DOHH2 (cell line): Measurements from ENCODE around the gene CST5.

Experiments used
- H3F3A ChIP-seq: fragments of 200-600 bp; sonication (generic), shearing (Covaris generic); 2 replicates; pipeline ENCODE4 v1.6.0; 2016; ENCODE audit warnings: antibody characterized with exemption, mild to moderate bottlenecking; ENCODE audit not compliant: control insufficient read depth, insufficient read depth
- H3K27ac ChIP-seq: fragments of 200-600 bp; sonication (generic); 2 replicates; pipeline ENCODE4 v1.5.1; 2014; ENCODE audit warnings: low read depth, mild to moderate bottlenecking, low read length, moderate library complexity
- H3K27me3 ChIP-seq: fragments of 200-600 bp; sonication (generic); 2 replicates; pipeline ENCODE4 v1.6.1; 2014; ENCODE audit warnings: mild to moderate bottlenecking, low read length, mixed read lengths; ENCODE audit not compliant: control insufficient read depth
- H3K36me3 ChIP-seq: fragments of 200-600 bp; sonication (generic); 2 replicates; pipeline ENCODE4 v1.6.1; 2014; ENCODE audit warnings: mild to moderate bottlenecking, low read length, moderate library complexity, mixed read lengths; ENCODE audit not compliant: control insufficient read depth
- H3K4me1 ChIP-seq: fragments of 200-600 bp; sonication (generic); 2 replicates; pipeline ENCODE4 v1.6.1; 2014; ENCODE audit warnings: mild to moderate bottlenecking, low read length, mixed read lengths; ENCODE audit not compliant: control insufficient read depth
- H3K4me2 ChIP-seq: fragments of 200-600 bp; sonication (generic); 2 replicates; pipeline ENCODE4 v1.6.0; 2014; ENCODE audit warnings: mild to moderate bottlenecking, low read length, moderate library complexity
- H3K4me3 ChIP-seq: fragments of 200-600 bp; sonication (generic); 2 replicates; pipeline ENCODE4 v1.5.1; 2014; ENCODE audit warnings: mild to moderate bottlenecking, low read length, mixed read lengths
- H3K79me2 ChIP-seq: fragments of 200-600 bp; sonication (generic); 2 replicates; pipeline ENCODE4 v1.6.1; 2014; ENCODE audit warnings: mild to moderate bottlenecking, low read length, mixed read lengths; ENCODE audit not compliant: control insufficient read depth
- H3K9me2 ChIP-seq: fragments of 200-600 bp; sonication (generic); replicated peaks from 2 replicates; pipeline ENCODE4 v1.6.1; 2014; ENCODE audit warnings: mild to moderate bottlenecking, low read length, mixed read lengths; ENCODE audit not compliant: control insufficient read depth
- H3K9me3 ChIP-seq: fragments of 200-600 bp; sonication (generic); 2 replicates; pipeline ENCODE4 v1.6.1; 2014; ENCODE audit warnings: antibody characterized with exemption, low read length, mixed read lengths; ENCODE audit not compliant: control insufficient read depth, insufficient read depth
- H4K20me1 ChIP-seq: fragments of 200-600 bp; sonication (generic); 2 replicates; pipeline ENCODE4 v1.6.0; 2014; ENCODE audit warnings: low read depth, mild to moderate bottlenecking, antibody characterized with exemption, low read length, moderate library complexity; ENCODE audit not compliant: control insufficient read depth, insufficient read depth
- EZH2phosphoT487 ChIP-seq: fragments of 200-600 bp; sonication (generic); IDR thresholded peaks from 2 replicates; pipeline ENCODE4 v1.6.1; 2017; ENCODE audit warnings: borderline replicate concordance, mild to moderate bottlenecking, antibody characterized with exemption, low read length, moderate library complexity, mixed read lengths
- TF ChIP-seq, protein P1 (sequence below): fragments of 200-600 bp; sonication (generic); IDR thresholded peaks from one replicate; pipeline ENCODE4 v1.5.1; 2014; ENCODE audit warnings: antibody characterized with exemption, mild to moderate bottlenecking, low read depth, low read length; ENCODE audit not compliant: poor library complexity, severe bottlenecking

Gene CST5

DNA sequence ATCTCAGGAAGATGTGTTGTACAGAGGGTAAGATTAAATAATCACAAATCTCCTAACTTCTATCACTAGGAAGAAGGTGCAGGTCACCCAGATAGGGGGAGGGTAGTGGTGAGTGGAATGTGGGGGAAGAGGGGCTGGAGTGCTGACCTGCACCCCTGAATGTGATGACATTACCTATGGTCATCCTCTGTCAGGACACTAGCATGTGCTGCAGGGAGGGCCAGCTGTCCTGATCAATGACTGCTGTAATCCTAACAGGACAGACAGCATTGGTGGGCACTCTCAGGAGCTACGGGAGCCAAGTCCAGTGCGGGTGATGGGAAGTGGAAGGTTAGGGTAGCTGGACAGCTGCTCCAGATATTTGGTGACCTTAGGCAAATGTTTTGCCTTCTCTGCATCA lies 45.2 kb upstream of the CST5 start:
- H3K9me2 ChIP-seq = no peaks in the 10 kb centered on the region
- TF ChIP-seq, protein P1, sequence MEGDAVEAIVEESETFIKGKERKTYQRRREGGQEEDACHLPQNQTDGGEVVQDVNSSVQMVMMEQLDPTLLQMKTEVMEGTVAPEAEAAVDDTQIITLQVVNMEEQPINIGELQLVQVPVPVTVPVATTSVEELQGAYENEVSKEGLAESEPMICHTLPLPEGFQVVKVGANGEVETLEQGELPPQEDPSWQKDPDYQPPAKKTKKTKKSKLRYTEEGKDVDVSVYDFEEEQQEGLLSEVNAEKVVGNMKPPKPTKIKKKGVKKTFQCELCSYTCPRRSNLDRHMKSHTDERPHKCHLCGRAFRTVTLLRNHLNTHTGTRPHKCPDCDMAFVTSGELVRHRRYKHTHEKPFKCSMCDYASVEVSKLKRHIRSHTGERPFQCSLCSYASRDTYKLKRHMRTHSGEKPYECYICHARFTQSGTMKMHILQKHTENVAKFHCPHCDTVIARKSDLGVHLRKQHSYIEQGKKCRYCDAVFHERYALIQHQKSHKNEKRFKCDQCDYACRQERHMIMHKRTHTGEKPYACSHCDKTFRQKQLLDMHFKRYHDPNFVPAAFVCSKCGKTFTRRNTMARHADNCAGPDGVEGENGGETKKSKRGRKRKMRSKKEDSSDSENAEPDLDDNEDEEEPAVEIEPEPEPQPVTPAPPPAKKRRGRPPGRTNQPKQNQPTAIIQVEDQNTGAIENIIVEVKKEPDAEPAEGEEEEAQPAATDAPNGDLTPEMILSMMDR = no peak
- no peak for TF ChIP-seq EZH2phosphoT487
- no peaks in the 10 kb centered on the region for H3K36me3 ChIP-seq
- no peaks in the 10 kb centered on the region for H3K4me1 ChIP-seq
- H3K27me3 ChIP-seq = no peaks in the 10 kb centered on the region
- no peaks in the 10 kb centered on the region for H3K79me2 ChIP-seq
- no peaks in the 10 kb centered on the region for H3F3A ChIP-seq
- no peaks in the 10 kb centered on the region for H4K20me1 ChIP-seq
- no peaks in the 10 kb centered on the region for H3K9me3 ChIP-seq
- no peak overlapping the region for H3K4me2 ChIP-seq
- no peak overlapping the region for H3K4me3 ChIP-seq
- H3K27ac ChIP-seq = no peak overlapping the region

DNA sequence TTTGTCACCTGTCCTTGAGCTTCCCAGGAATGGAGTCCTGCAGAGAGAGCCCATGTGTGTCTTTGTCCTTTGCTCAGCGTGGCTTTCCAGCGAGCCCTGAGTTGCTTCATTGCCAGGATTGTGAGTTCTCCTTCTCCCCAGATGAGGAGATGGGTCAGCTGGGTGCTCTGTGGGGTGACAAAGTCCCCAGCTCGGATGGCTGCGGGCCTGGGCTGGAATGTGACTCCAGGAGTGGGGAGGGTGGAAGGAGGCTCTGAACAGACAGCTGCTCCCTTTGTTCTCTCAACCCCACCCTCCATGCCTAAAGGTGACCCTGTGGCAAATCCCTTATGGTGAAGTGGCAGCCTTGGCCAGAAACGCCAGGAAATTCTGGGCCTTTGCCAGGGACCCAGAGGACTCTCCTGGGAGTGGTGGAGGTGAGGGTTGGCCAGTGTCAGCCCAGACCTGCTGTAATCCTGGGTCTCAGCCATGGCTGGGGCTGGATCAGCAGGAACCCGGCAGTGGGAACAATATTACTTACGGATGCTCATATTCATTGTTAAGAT lies 44.4 kb upstream of the CST5 start:
- Histone ChIP-seq H3K27ac (no peak overlapping the region), H3F3A (no peaks in the 10 kb centered on the region), H3K9me3 (no peaks in the 10 kb centered on the region), H3K4me3 (no peak overlapping the region), H3K4me1 (no peaks in the 10 kb centered on the region), H4K20me1 (no peaks in the 10 kb centered on the region), H3K79me2 (no peaks in the 10 kb centered on the region), H3K9me2 (no peaks in the 10 kb centered on the region), H3K4me2 (no peak overlapping the region), H3K27me3 (no peaks in the 10 kb centered on the region), H3K36me3 (no peaks in the 10 kb centered on the region)
- TF ChIP-seq, protein P1 = no peak
- TF ChIP-seq EZH2phosphoT487 = no peak

DNA sequence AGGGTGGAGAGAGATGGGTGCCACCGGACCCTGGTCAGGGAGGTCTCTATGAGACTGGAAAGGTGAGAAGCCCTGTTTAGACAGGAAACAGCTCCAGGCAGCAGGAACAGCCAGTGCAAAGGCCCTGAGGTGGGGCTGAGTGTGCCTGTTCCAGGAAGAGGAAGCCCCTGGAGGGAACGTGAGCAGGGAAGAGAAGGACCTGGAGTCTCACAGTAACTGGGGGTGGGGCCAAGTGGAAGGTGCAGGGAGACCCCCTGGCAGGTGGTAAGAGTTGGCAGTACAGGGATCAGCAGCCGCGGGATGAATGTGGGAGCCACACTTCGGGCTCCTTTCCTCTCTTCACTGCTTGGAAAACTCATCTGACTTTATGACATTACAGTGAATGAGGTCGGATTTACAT lies 43.8 kb upstream of the CST5 start:
- no peak overlapping the region for H3K27ac ChIP-seq
- no peaks in the 10 kb centered on the region for H3F3A ChIP-seq
- no peaks in the 10 kb centered on the region for H3K79me2 ChIP-seq
- no peak overlapping the region for H3K4me2 ChIP-seq
- no peaks in the 10 kb centered on the region for H4K20me1 ChIP-seq
- H3K9me3 ChIP-seq = no peaks in the 10 kb centered on the region
- H3K4me3 ChIP-seq = no peak overlapping the region
- no peaks in the 10 kb centered on the region for H3K4me1 ChIP-seq
- no peaks in the 10 kb centered on the region for H3K36me3 ChIP-seq
- no peaks in the 10 kb centered on the region for H3K27me3 ChIP-seq
- TF ChIP-seq EZH2phosphoT487 = no peak
- TF ChIP-seq, protein P1 = no peak
- no peaks in the 10 kb centered on the region for H3K9me2 ChIP-seq
